ENCODE data around the gene THEM5.

The THEM5 gene

GRCh38 chr1:151822404-151822803 is 31.1 kb downstream of the THEM5 start:
- TF ChIP-seq CTCF (IDR thresholded peaks at IDR 0.05; ENCODE audit: borderline replicate concordance, insufficient read depth, low read depth, low read length) = no peak
- no peak overlapping the region for H3K4me3 ChIP-seq (ENCODE audit: low read depth, low read length)

DNA sequence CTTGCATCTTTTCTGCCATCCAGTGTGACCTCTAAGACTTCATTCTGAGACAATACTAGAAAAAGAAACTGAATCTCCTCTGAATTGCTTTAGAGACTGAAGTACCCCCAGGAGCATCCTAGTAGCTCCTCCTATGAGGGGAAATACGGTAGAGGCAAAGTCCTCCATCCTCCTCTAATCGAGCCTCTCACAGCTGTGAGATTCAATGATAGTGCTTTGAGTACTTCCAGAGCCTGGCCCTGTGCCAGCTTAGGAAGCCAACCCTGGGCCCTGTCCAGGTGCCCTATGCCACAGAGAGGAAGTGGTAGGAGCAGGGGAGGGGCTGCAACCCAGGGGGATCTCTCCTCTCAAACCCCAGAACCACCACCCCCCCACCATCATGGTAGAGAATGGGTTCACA is 32.6 kb downstream of the THEM5 start:
- TF ChIP-seq CTCF (IDR thresholded peaks at IDR 0.05; ENCODE audit: borderline replicate concordance, insufficient read depth, low read depth, low read length) = no peak
- no peak overlapping the region for H3K4me3 ChIP-seq (ENCODE audit: low read depth, low read length)

DNA sequence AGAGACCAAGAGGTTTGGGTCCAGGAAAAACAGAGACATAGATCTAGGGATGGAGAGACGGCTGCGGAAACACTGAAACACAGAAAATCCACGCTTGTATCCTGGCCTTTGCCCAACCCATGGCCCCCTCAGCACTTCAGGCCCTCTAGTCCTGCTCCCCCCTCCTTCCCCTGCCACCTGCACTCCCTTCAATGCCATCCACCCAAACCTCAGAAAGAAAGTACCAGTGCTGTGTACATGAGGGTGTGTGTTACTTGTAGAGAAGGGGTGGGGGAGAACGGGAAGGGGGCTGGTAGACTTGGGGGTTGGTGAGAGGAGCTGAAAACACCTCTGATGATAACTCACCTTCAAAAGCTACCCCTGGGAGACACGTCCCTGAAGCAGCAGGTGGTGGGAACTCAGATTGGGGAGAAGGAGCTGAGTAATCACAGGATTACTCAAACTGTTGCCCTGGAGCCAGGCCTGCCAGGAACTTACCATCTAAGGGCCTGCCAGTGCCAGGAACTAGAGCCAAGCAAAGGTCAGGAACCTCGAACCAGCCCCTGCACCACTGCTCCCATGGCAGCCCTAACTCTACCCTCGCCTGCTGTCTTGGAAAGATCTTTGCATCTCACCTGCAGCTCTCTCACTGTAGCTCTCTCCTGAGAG is 33.4 kb downstream of the THEM5 start:
- no peak overlapping the region for H3K4me3 ChIP-seq (ENCODE audit: low read depth, low read length)
- no peak for TF ChIP-seq CTCF (IDR thresholded peaks at IDR 0.05; ENCODE audit: borderline replicate concordance, insufficient read depth, low read depth, low read length)

DNA sequence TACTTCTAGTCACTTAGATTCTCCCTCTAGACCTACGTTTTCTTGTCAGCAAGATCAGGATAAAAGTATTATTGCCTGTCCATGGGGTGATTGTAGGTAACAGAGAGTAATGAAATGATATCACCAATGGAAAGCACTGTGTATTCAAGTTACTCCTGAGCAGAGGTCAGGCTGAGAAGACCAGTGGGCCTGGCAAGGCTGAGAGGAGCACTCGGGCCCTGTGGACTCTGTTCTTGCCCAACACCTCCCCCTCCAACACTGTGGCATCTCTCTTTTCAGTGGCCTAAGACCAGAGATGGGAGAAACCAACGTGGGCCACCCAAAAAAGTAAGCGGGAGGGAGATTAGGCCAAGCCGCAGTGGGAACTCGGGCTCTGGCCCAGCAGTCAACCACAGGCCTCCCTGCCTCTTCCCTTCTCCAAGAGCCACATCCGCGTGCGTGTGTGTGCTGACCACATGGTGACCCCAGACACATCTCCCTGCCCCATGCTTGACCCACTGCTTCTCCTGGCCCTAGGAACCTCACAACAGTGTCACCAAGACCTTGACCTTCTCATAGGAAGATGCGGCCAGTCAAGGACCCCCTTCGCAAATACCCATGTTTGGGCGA is 34.2 kb downstream of the THEM5 start:
- no peak for TF ChIP-seq CTCF (IDR thresholded peaks at IDR 0.05; ENCODE audit: borderline replicate concordance, insufficient read depth, low read depth, low read length)
- no peak overlapping the region for H3K4me3 ChIP-seq (ENCODE audit: low read depth, low read length)

GRCh38 chr1:151817353-151817730 is 36.2 kb downstream of the THEM5 start:
- TF ChIP-seq CTCF (IDR thresholded peaks at IDR 0.05; ENCODE audit: borderline replicate concordance, insufficient read depth, low read depth, low read length) = no peak

DNA sequence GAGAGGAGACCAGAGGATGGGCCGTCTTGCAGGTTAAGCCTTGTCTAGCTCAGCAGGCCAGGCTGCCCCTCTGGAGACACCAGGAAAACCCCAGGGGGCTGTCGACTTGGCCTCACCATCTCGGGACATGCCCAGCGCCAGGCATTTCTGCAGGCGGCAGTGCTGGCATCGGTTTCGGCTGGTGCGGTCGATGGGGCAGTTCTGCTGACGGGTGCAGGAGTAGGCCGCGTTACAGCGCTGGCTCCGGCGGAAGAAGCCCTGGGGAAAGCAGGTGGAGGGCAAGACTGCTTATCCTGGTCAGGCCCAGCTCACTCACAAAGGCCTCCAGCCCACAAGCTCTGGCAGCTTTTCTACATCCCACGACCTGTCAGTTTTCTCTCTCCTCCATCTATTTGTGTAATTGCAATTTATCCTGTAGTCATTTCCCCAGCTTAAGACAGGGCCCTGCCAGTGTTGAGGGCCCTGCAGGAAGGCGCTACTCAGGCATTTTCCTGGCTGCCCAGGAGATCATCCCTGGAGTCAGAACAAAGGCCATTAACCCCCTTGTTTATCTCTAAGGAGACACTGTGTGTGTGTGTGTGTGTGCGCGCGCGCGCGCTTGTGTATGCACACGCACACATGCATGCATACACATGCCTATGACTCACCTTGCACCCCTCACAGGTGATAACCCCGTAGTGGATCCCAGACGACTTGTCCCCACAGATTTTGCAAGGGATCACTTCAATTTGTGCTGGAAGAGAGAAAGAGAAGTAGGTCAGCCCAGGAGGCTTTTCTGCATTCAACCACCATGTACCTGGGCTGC is 36.8 kb downstream of the THEM5 start:
- TF ChIP-seq CTCF (IDR thresholded peaks at IDR 0.05; ENCODE audit: borderline replicate concordance, insufficient read depth, low read depth, low read length) = no peak
- no peak overlapping the region for H3K4me3 ChIP-seq (ENCODE audit: low read depth, low read length)

More at GRCh38 chr1:151817353-151817730, 36.2 kb downstream of the THEM5 start:
- H3K4me3 ChIP-seq (ENCODE audit: low read depth, low read length) = no peak overlapping the region
